ENCODE data around the gene PIP4K2B.

DNA sequence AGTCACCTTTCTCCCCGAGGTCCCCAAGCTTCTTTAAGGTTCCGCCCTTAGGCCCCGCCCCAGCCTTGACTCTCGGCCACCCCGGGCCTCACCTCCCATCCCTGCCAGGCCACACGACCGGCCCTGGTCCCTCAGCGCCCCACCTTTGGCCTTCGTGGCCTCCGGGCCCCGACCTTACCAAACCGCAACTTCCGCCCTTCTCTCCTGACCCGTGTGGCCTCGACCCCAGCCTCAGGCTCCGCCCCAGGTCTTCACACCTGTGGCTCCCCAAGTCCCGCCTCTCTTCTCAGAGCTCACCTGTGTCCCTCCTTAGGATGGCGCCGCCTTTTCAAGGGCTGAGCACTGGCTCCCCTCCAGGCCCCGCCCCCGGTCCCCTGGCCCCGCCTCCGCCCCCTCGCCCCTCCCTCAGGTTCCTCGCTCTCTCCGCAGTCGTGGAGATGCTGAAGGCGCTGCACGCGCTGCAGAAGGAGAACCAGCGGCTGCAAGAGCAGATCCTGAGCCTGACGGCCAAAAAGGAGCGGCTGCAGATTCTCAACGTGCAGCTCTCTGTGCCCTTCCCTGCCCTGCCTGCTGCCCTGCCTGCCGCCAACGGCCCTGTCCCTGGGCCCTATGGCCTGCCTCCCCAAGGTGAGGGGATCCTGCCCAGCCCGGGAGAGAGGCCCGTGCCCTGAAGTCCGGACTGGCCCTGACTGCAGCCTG is 79.3 kb downstream of the PIP4K2B start:
- TF ChIP-seq, protein P1, sequence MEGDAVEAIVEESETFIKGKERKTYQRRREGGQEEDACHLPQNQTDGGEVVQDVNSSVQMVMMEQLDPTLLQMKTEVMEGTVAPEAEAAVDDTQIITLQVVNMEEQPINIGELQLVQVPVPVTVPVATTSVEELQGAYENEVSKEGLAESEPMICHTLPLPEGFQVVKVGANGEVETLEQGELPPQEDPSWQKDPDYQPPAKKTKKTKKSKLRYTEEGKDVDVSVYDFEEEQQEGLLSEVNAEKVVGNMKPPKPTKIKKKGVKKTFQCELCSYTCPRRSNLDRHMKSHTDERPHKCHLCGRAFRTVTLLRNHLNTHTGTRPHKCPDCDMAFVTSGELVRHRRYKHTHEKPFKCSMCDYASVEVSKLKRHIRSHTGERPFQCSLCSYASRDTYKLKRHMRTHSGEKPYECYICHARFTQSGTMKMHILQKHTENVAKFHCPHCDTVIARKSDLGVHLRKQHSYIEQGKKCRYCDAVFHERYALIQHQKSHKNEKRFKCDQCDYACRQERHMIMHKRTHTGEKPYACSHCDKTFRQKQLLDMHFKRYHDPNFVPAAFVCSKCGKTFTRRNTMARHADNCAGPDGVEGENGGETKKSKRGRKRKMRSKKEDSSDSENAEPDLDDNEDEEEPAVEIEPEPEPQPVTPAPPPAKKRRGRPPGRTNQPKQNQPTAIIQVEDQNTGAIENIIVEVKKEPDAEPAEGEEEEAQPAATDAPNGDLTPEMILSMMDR (IDR thresholded peaks at IDR 0.05; ENCODE audit: poor library complexity), result no peak
- TF ChIP-seq EZH2phosphoT487 (IDR thresholded peaks at IDR 0.05; ENCODE audit: low read depth, severe bottlenecking, unreplicated experiment), result no peak
- no peak for TF ChIP-seq EZH2 (IDR thresholded peaks at IDR 0.05; ENCODE audit: borderline replicate concordance)
